GM18519 (cell line): ENCODE data around the gene CHST10.
"Not testable (repeated sequence)": the region's sequence is repeated elsewhere in the genome, so short reads cannot be mapped to it uniquely, and the experiment has no call there.

Experiments
- ATAC-seq: cut with Tn5 transposase; IDR thresholded peaks from one replicate; pipeline ENCODE4 v1.9.1; 2021; ENCODE audit warnings: mild to moderate bottlenecking, moderate library complexity; ENCODE audit not compliant: unreplicated experiment, low FRiP score

Gene CHST10, protein sequence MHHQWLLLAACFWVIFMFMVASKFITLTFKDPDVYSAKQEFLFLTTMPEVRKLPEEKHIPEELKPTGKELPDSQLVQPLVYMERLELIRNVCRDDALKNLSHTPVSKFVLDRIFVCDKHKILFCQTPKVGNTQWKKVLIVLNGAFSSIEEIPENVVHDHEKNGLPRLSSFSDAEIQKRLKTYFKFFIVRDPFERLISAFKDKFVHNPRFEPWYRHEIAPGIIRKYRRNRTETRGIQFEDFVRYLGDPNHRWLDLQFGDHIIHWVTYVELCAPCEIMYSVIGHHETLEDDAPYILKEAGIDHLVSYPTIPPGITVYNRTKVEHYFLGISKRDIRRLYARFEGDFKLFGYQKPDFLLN

DNA sequence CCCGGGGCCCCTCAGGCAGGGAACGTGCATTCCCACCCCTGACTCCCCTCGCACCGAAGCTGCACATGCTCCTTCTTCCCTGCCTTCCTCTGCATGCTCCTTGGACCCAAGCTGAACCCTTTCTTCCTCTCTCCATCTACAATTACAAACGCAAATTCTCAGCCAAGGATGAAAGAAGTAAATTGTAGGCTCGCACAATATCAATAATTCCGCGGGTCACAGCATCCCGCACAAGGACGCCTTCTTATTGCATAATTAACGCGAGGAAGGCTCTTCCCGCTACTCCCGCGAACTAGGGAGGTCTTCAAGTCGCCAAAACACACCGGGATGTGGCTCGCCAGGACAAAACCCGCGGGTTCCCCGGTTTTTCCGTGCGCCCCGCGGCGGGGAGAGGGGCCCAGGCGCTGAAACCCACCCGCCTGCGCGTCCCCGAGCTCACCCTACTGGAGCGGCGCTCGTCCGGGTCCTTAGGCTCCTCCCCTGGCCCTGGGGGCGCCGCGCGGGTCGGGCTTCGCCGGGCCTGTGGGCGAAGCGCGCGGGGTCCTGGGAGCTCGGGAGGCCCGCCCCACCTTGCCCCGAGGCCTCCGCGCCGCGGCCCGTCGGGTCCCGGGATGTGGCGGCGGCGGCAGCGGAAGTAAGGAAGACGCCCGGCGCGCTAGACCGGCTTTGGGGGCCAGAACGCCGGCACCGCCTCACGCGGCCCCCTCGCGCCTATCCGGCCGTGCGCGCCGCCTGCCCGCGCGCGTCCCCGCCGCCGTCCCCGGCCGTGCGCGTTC, at the start of gene CHST10:
CHST10 (minus strand) TSS at position 734 of the 776 bp plus-strand sequence. CDS start 10,993 bp downstream, outside the sequence.
- peak; percentile 80 for ATAC-seq

DNA sequence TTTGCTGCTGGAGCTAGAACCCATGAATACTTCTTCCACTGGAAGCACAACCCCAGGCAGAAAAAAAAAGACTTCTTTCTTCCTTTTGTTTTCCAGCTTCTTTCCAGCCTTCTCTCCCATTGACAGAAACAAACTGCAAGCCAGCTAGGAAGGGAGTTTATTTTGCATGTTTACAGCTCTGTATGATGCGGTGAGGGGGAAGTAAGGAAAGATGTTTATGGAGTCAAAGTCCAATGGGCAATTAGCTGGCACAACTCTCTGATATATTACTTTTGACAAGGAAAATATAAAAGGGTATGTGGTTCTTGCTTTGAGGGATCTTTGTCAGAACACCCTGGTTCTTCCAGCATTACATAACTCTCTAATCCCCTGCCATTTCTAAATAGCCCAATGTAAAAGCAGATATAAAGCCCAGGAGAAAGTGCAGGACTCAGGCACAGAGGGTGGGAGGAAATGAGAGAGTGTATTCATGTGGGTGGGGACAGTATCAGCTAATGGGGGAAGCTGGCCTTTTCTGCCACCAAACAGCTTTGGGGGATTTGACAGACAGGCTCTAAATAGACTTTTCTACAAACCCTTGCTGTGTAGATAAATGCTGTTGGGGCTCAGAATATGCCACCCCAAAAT, 43.5 kb upstream of the CHST10 start:
- no peak for ATAC-seq

GRCh38 chr2:100456357-100456756, 38.9 kb upstream of the CHST10 start:
- ATAC-seq, result not testable (repeated sequence)

- no peak for ATAC-seq
Observed at GRCh38 chr2:100453853-100454252, 36.4 kb upstream of the CHST10 start.

DNA sequence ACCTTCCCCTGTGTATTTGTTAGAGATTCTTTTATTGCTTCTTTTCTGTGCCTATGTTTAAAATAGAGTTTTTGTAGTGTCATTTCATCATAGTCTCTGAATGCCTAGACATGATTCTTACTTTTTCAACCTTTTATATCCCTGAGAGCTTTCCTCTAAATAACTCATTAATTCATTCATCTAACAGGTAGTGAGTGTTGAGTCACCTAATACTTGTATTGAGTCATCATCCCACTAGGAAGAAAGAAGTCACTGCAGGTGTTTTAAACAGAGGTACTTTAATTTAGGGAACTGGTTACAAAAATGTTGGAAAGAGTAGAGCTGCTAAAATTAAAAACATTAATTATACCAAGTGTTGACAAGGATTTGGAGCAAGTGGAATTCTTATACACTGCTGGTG, 34.3 kb upstream of the CHST10 start:
- ATAC-seq, result no peak

- no peak for ATAC-seq
Observed at GRCh38 chr2:100451092-100451491, 33.6 kb upstream of the CHST10 start.

- no peak for ATAC-seq
Observed at GRCh38 chr2:100446696-100447095, 29.2 kb upstream of the CHST10 start.

- ATAC-seq, result no peak
Observed at GRCh38 chr2:100437751-100438150, 20.3 kb upstream of the CHST10 start.

- no peak for ATAC-seq
Observed at GRCh38 chr2:100429726-100430125, 12.3 kb upstream of the CHST10 start.

DNA sequence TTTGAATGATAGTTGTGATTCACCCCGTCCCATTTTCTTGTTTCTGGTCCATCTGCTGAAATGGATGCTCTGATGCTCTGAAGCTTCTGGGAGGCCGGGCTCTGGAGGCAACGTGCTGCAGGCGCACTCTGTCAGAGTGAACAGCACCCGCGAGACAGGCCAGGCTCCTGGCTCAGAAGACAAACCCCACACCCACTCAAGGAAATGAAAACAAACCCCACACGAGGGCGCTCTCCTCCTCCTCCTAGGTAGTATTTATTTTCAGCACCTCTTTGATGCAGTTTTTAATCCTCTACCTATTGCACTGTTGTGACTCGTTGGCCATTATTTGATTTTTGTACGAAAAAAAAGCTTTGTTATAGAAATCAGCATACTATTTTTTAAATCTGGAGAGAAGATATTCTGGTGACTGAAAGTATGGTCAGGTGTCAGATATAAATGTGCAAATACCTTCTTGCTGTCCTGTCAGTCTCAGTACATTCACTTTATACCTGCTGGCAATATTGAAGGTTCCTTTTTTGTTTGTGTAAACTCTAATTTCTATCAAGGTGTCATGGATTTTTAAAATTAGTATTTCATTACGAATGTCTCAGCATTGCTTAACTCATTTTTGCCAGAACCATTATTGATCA, 10.3 kb upstream of the CHST10 start:
- ATAC-seq, result no peak

DNA sequence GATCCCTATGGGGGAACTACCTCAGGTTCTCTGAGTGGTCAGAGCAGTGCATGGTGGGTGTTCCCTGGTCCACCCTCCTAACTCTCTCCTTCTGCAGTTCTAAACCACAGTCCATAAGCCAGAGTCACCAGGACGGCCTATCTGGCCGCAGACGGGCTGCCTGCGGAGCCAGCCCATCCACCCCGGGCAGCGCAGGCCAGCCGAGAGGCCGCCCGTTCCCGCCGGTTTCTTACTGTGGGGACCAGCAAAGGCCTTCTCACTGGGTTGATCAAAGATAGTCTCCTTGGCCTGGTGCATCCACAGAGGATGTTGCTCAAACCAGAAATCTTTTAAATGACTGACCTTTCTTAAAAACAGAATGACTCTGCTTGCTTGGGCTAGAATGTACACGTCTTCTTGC, 9.6 kb upstream of the CHST10 start:
- no peak for ATAC-seq

DNA sequence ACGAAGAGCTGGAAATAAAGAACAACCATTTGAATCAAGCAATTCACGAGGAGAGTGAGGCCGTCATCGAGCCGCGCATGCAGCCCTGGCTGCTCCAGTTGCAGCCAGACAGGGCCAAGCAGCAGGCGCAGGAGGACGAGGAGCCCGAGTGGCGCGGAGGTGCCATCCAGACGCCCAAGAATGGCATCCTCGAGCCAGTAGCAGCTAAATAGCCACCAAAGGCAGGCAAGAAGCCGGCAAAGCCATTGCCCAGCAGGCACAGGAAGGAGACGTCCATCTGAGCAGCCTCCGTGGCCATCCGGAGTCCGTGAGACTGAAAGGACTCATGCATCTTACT, 8.9 kb upstream of the CHST10 start:
- no peak for ATAC-seq

DNA sequence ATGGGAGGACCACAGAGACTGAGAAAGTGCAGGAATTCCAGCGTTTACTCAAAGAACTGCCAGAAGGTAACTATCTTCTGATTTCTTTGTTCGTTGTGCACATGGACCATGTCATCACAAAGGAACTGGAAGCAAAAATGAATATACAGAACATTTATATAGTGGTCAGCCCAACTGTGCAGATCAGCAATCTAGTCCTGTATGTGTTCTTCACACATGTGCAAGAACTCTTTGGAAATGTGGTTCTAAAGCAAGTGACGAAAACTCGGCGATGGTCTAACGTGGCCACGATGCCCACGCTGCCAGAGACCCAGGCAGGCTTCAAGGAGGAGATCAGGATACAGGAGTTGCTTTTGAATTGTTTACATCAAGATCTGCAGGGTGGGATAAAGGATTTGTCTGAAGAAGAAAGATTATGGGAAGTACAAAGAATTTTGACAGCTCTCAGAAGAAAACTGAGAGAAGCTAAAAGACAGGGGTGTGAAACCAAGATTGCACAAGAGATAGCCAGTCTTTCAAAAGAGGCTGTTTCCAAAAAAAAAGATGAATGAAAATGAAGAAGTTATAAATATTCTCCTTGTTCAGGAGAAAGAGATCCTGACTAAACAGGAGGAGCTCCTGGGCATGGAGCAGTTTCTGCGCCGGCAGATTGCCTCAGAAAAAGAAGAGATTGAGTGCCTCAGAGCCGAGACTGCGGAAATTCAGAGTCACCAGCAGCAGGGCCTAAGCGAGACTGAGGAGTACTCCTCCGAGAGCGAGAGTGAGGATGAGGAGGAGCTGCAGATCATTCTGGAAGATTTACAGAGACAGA, 8.3 kb upstream of the CHST10 start:
- no peak for ATAC-seq

- no peak for ATAC-seq
Observed at GRCh38 chr2:100425107-100425506, 7.6 kb upstream of the CHST10 start.

DNA sequence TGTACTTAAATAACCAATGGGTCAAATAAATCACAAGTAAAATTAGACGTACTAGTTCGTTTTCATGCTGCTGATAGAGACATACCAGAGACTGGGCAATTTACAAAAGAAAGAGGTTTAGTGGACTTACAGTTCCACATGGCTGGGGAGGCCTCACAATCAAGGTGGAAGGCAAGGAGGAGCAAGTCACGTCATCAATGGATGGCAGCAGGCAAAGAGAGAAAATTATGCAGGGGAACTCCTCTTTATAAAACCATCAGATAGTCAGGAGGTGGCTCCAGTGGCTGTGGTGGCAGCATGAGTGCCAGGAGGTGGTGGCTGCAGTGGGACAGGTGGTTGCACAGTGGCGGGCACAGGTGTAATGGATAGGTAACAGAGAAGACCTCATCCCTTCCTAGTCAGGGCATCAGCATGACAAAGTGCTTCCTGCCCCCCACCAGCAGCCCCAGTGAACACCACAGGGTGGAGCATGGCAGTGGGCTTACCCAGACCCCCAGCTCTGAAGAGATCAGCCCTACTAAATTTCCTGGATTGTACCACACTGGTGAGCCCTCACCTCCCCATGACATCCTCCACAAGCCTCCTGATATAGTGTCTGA, 6.9 kb upstream of the CHST10 start:
- ATAC-seq, result no peak

DNA sequence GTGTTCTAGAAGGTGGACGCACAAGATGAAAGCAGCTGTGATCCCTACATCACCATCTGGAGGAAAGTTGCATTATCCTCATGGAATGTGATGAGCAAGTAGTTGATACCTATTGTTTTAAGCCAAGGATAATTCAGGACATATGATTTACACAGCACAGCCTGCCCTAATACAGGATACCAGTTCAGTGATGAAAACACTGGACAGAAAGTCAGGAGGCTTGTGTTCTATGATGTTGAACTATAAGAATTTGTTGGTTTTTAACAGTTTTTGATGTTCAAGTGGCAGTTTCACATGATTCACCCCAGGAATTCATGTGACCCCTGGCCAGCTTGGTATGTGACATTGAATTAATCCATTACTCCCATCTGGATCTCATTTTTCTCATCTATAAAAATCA, 6.2 kb upstream of the CHST10 start:
- ATAC-seq, result no peak

- no peak for ATAC-seq
Observed at GRCh38 chr2:100422320-100423055, 5.0 kb upstream of the CHST10 start.

DNA sequence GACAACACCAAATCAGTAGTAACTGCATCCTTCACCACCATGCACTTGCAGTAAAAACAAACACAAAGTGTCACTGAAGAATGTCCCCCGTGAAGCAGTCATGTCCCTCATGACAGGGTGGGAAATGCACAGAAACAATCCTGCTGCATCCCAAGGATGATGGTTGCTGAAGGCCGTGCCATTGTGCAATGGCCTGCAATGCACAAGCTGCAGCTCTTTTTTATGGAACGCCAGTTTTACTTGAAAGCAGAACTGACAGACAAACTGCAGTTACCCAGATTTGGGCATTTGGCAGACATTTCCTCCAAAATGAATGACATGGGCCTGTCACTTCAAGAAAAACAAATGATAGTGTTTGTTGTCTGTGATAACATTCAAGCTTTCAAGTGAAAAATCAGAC, 2.4 kb upstream of the CHST10 start:
- ATAC-seq, result no peak

DNA sequence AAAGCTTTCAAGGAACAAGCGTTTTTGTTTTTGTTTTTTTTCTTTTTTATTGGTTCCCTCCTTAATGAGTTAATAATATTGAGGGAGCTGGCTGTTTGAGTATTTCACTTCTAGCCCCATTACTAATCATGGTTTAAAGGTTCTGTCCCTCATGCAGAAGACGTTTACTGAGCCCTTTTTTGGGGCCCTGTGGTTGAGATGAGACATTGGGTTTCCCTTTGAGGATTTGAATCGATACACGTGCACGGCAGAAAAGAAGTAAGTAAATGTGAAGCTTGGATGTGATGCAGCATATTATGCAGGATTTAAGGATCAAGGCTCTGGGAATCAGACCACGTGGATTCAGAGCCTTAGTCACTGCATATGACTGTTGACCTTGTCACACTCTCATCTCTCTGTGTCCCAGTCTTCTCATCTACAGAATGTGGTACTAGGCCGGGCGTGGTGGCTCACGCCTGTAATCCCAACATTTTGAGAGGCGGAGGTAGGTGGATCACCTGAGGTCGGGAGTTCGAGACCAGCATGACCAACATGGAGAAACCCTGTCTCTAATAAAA, 1.0 kb upstream of the CHST10 start:
- no peak for ATAC-seq
